ENCODE results near the gene DAB2IP.

- TF ChIP-seq CTCF (IDR thresholded peaks at IDR 0.05) = peak; percentile 46 to 62 (median 54)
- no peak for TF ChIP-seq POLR2AphosphoS5 (IDR thresholded peaks at IDR 0.05)
- TF ChIP-seq POLR2A (IDR thresholded peaks at IDR 0.05) = no peak
Observed at GRCh38 chr9:121684381-121685145, 33.1 kb downstream of the DAB2IP start.

Measured in upper lobe of left lung (tissue), 4 donors.